Measurements from ENCODE around the gene BICC1.

BICC1 gene

DNA sequence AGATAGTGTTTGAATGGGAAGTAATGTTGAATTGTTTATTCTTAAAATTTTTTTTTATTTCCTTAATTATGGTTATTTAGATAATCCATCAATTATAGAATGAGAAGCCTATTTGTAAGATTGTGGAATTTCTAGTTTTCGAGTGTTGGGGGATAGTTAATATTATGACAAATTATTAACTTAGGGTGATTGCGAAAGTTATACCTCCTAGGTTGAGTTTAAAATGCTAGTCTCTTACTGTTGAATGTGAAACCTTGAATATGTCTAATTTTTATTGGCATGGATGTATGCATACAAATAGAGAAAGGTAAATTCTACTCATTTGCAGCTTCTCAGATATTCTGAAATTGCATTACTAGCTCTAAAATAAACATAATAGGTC, 43.2 kb downstream of the BICC1 start:
- DNase-seq (ENCODE audit: low read depth in 2 of 2), result no peak
- H3K4me3 ChIP-seq (replicated peaks in 1 of 2; ENCODE audit: low read depth in 2 of 2, low read length in 2 of 2), result no peak overlapping the region
- TF ChIP-seq, protein P1, sequence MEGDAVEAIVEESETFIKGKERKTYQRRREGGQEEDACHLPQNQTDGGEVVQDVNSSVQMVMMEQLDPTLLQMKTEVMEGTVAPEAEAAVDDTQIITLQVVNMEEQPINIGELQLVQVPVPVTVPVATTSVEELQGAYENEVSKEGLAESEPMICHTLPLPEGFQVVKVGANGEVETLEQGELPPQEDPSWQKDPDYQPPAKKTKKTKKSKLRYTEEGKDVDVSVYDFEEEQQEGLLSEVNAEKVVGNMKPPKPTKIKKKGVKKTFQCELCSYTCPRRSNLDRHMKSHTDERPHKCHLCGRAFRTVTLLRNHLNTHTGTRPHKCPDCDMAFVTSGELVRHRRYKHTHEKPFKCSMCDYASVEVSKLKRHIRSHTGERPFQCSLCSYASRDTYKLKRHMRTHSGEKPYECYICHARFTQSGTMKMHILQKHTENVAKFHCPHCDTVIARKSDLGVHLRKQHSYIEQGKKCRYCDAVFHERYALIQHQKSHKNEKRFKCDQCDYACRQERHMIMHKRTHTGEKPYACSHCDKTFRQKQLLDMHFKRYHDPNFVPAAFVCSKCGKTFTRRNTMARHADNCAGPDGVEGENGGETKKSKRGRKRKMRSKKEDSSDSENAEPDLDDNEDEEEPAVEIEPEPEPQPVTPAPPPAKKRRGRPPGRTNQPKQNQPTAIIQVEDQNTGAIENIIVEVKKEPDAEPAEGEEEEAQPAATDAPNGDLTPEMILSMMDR (IDR thresholded peaks at IDR 0.05; ENCODE audit: low read depth, low read length), result no peak

GRCh38 chr10:58556516-58557165, 44.0 kb downstream of the BICC1 start:
- DNase-seq (ENCODE audit: low read depth in 2 of 2), result no peak
- TF ChIP-seq, protein P1 (IDR thresholded peaks at IDR 0.05; ENCODE audit: low read depth, low read length), result no peak

GRCh38 chr10:58557714-58558113, 45.0 kb downstream of the BICC1 start:
- no peak for DNase-seq (ENCODE audit: low read depth in 2 of 2)
- TF ChIP-seq, protein P1 (IDR thresholded peaks at IDR 0.05; ENCODE audit: low read depth, low read length), result no peak
- H3K4me3 ChIP-seq (replicated peaks in 1 of 2; ENCODE audit: low read depth in 2 of 2, low read length in 2 of 2), result no peak overlapping the region

More at GRCh38 chr10:58556516-58557165, 44.0 kb downstream of the BICC1 start:
- H3K4me3 ChIP-seq (replicated peaks in 1 of 2; ENCODE audit: low read depth in 2 of 2, low read length in 2 of 2), result no peak overlapping the region

- DNase-seq (ENCODE audit: low read depth in 2 of 2), result no peak
- TF ChIP-seq, protein P1 (IDR thresholded peaks at IDR 0.05; ENCODE audit: low read depth, low read length), result no peak
- no peak overlapping the region for H3K4me3 ChIP-seq (replicated peaks in 1 of 2; ENCODE audit: low read depth in 2 of 2, low read length in 2 of 2)
These were observed 47.4 kb downstream of the BICC1 start for GRCh38 chr10:58560068-58560467.

DNA sequence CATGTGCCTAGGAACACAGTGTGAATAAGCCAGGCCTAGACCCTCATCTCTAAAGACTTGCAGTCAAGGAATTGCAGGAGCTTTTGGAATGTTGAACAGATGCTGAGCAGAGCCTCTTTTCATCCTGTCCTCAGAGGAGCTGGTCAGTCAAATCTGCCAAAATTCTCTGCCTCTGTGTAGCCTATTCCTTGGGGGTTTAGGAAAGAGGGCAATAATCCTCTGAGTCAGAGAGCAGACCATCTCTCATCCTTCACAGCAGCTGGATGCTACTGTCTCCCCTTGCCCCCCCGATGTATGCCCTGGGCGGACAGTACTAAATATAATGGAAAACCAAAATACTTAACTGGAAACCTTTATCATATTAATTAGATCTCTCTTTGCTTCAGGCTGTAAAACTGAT, 52.6 kb downstream of the BICC1 start:
- peak in 1 of 2 donors; percentile 41 for DNase-seq (ENCODE audit: low read depth in 2 of 2)
- H3K4me3 ChIP-seq (replicated peaks in 1 of 2; ENCODE audit: low read depth in 2 of 2, low read length in 2 of 2), result no peak overlapping the region
- TF ChIP-seq, protein P1 (IDR thresholded peaks at IDR 0.05; ENCODE audit: low read depth, low read length), result no peak

- DNase-seq (ENCODE audit: low read depth in 2 of 2), result no peak
- no peak overlapping the region for H3K4me3 ChIP-seq (replicated peaks in 1 of 2; ENCODE audit: low read depth in 2 of 2, low read length in 2 of 2)
- TF ChIP-seq, protein P1 (IDR thresholded peaks at IDR 0.05; ENCODE audit: low read depth, low read length), result no peak
These were observed 55.0 kb downstream of the BICC1 start for GRCh38 chr10:58567652-58568051.

GRCh38 chr10:58568428-58568935, 55.8 kb downstream of the BICC1 start:
- no peak overlapping the region for H3K4me3 ChIP-seq (replicated peaks in 1 of 2; ENCODE audit: low read depth in 2 of 2, low read length in 2 of 2)
- TF ChIP-seq, protein P1 (IDR thresholded peaks at IDR 0.05; ENCODE audit: low read depth, low read length), result no peak
- DNase-seq (ENCODE audit: low read depth in 2 of 2), result no peak

Data from cardiac fibroblast (primary cell).